ENCODE results near the gene CIRBP.
A peak's percentile ranks its signal among the peaks of the same experiment; 100 is the strongest.

The CIRBP gene

GRCh38 chr19:1266916-1267476 lies 2.1 kb upstream of the CIRBP start:
- DNase-seq (ENCODE audit: low read depth in 1 of 2, low spot score in 1 of 2), result peak; percentile 54 to 55

DNA sequence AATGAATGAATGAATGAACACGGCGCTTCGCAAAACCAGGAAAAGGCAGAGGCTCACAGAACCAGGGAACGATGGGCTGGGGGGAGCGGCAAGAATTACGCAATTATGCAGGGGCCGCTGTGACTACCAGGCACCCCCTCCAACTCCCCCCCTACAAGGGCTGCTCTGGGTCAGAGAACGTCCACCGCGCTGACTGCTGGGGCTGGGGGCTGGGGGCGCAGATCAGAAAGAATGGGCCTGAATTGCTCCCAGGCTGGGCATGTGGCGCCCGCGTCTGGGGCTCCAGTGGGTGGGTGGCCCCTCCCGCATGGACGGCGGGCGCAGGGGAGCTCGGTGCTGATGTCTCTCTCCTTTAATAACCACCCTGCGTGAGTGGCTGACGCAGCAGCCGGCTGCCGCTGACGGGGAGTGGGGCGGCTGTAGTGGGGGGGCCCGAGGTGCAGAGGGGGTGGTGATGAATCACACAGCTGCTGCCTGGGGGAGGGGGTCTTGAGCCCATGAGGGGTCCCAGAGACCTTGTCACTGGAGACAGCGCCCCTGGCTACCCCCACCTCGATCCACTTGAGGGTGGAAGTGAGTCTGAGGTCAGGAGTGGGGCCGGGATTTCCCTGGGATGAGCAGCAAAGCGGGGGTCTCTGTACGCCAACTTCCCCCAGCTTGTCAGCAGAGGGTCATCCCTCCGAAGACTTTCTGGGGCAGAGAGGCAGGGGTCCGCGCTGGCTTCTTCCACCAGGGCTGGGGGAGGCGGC lies 1.5 kb upstream of the CIRBP start:
- DNase-seq (ENCODE audit: low read depth in 1 of 2, low spot score in 1 of 2), result no peak

- DNase-seq (ENCODE audit: low read depth in 1 of 2, low spot score in 1 of 2), result no peak
These were observed 687 bp upstream of the CIRBP start for GRCh38 chr19:1268226-1269064.

GRCh38 chr19:1269478-1270212 lies 513 bp downstream of the CIRBP start:
- peak; percentile 78 to 81 for DNase-seq (ENCODE audit: low read depth in 1 of 2, low spot score in 1 of 2)

GRCh38 chr19:1270213-1270853 lies 1.2 kb downstream of the CIRBP start:
- no peak for DNase-seq (ENCODE audit: low read depth in 1 of 2, low spot score in 1 of 2)

DNA sequence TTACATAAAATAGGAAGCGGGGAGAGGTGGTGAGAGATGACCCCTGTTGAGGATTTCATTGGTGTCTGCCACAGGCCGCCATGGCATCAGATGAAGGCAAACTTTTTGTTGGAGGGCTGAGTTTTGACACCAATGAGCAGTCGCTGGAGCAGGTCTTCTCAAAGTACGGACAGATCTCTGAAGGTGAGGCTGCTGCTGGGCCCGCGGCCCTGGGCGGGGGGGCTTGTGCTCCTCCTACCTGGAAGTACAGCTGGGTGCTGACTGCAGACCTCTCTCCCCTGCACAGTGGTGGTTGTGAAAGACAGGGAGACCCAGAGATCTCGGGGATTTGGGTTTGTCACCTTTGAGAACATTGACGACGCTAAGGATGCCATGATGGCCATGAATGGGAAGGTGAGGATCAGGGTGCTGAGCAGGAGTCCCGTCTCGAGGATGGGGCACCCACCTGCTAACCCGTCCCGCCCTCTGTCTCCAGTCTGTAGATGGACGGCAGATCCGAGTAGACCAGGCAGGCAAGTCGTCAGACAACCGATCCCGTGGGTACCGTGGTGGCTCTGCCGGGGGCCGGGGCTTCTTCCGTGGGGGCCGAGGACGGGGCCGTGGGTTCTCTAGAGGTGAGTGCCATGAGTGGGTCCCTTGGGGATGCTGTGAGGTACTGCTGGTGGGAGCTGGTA lies 1.9 kb downstream of the CIRBP start:
- DNase-seq (ENCODE audit: low read depth in 1 of 2, low spot score in 1 of 2), result no peak

DNA sequence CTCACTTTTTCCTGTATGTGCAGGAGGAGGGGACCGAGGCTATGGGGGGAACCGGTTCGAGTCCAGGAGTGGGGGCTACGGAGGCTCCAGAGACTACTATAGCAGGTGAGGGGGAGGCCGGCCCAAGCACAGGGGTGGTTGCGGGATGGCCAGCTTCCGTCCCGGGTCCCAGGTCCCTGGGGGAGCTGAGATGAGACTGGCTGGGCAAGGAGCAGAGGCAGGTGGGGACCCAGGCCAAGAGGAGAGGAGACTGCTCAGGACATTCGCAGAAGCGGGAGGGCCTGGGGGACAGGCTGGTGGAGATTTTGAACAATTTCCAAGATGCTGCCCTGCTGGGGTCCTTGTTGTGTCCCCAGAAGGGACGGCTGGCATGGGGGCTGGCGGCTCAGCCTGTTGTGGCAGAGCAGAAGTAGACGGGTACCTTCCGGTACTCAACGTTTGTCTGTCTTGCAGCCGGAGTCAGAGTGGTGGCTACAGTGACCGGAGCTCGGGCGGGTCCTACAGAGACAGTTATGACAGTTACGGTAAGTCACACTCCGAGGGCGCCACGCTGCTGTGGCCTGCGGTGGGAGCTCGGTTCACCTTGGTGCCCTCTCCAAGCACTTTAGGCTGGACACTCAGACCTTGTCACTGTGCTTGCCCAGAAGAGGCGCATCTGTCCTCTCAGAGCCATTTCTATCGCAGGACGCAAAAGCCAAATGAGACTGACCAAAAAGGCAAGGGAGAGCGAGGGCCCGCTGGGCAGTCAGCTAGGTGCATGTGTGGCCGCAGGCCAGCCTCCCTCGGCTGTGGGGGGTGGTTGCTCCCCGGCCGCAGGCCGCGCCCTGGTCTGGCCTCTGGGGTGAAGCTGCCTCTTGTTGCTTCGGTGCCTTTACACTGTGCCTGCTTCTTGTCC lies 2.6 kb downstream of the CIRBP start:
- DNase-seq (ENCODE audit: low read depth in 1 of 2, low spot score in 1 of 2), result no peak

DNA sequence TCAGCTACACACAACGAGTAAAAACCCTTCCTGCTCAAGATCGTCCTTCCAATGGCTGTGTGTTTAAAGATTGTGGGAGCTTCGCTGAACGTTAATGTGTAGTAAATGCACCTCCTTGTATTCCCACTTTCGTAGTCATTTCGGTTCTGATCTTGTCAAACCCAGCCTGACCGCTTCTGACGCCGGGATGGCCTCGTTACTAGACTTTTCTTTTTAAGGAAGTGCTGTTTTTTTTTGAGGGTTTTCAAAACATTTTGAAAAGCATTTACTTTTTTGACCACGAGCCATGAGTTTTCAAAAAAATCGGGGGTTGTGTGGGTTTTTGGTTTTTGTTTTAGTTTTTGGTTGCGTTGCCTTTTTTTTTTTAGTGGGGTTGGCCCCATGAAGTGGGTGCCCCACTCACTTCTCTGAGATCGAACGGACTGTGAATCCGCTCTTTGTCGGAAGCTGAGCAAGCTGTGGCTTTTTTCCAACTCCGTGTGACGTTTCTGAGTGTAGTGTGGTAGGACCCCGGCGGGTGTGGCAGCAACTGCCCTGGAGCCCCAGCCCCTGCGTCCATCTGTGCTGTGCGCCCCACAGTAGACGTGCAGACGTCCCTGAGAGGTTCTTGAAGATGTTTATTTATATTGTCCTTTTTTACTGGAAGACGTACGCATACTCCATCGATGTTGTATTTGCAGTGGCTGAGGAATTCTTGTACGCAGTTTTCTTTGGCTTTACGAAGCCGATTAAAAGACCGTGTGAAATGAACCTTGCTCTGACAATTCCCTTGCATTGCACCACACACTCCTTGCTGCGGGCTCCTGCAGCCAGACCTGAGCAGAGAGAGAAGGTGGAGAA lies 3.5 kb downstream of the CIRBP start:
- DNase-seq (ENCODE audit: low read depth in 1 of 2, low spot score in 1 of 2), result no peak

- DNase-seq (ENCODE audit: low read depth in 1 of 2, low spot score in 1 of 2), result no peak
These were observed 4.3 kb downstream of the CIRBP start for GRCh38 chr19:1273263-1274041.

DNA sequence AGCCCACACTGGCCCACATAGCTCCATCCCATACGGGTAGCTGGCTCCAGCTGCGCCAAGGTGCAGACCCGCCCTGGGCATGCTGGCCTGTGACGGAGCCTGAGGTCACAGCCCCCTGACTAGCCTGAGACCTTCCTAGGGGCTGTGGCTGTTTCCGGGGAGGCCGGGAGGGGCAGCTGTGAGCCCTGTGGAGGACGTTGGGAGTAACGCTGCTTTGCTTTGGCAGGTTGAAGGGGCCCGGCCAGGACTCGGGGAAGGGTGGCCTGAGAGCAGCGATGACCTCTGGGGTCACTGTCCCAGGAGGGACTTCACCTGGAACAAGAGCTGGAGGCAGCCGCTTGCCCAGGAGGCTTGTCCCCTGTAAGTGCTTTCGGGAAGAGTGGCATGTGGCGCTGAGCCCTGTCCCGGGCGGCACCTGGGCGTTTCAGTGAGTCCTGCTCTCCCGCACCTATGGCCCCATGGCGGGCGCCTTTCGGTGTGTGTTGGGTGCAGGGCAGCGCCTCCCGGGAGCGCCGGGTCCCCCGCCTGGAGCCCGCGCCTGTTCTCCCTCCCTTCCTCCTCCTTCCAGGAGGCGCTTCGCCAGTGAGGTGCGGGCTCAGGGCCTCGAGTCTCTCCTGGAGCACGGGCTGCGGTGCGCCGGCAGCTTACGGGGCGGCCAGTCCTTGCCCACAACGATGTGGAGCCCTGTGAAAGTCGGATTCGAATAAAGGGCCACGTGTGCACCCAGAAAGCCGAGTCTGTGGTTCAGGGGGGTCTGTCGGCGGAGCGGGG lies 5.1 kb downstream of the CIRBP start:
- no peak for DNase-seq (ENCODE audit: low read depth in 1 of 2, low spot score in 1 of 2)

DNA sequence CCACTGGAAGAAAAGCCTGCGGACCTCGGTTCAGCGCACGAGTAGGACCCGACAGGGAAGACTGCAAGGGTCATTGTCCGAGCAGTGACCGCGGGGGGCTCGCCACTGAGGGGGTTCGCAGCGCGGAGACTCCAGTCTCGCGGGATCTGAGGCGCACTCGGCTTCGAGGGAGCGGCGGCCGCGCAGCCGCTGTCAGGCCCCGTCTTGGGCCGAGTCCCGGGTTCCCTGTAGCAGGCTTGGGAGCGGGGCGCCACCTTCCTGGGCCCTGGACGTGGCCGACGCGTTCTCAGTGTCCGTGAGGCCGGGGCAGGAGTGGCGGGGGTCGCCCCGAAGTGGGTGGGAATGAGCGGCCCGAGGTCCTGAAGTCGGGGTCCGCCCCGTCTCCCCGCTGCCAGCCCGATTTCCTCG lies 5.7 kb downstream of the CIRBP start:
- no peak for DNase-seq (ENCODE audit: low read depth in 1 of 2, low spot score in 1 of 2)

DNA sequence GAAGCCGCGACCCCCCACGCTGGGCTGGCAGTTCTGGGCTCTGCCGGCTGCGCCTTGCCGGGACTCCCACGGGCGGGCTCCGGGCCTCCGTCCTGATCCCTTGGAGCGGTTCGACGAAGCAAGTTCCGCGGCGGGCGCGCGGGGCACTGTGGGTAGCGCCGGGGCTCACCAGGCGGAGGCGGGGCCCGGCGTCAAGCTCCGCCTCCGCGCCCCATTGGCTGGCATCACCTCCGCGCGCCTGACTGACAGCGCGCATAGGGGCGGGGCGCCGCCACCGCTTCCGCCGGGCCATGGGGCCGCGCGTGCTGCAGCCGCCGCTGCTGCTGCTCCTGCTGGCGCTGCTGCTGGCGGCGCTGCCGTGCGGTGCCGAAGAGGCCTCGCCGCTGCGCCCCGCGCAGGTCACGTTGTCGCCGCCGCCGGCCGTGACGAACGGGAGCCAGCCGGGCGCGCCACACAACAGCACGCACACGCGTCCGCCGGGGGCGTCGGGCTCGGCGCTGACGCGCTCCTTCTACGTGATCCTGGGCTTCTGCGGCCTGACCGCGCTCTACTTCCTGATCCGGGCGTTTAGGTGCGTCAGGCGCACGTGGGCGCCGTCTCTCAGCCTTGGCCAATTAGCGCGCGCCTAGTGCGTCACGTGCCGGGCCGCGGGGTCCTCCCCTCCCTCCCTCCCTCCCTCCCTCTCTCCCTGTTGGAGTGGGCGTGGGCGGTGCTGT lies 6.3 kb downstream of the CIRBP start, which contains the start of gene FAM174C:
TSS of gene FAM174C (plus strand) at position 271 of the 716 bp plus-strand sequence. CDS start at position 291, 20 bp downstream.
- peak; percentile 87 to 94 for DNase-seq (ENCODE audit: low read depth in 1 of 2, low spot score in 1 of 2)

- DNase-seq (ENCODE audit: low read depth in 1 of 2, low spot score in 1 of 2), result no peak
These were observed 7.0 kb downstream of the CIRBP start for GRCh38 chr19:1275976-1276627.

GRCh38 chr19:1276628-1277022 lies 7.5 kb downstream of the CIRBP start:
- DNase-seq (ENCODE audit: low read depth in 1 of 2, low spot score in 1 of 2), result no peak

GRCh38 chr19:1277061-1277460 lies 7.9 kb downstream of the CIRBP start:
- DNase-seq (ENCODE audit: low read depth in 1 of 2, low spot score in 1 of 2), result no peak

DNA sequence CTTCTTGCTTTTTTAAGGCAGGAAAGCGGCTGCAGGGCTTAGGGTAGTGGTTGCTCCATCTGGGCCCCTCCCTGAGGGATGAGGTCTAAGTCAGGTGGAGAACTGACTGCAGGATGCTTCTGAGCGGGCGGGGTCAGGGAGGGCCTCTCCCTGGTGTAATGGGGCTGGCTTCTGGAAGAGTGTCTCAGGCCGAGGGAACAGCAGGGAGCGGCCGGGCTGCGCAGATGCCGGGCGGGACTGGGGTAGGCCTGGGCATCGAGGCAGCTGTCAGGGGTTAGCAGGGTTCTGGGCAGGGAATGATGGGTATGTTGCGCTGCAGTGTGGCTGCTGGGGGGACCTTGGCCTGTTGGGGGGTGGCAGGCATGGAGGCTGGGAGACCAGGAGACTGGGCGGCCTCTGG lies 8.9 kb downstream of the CIRBP start:
- no peak for DNase-seq (ENCODE audit: low read depth in 1 of 2, low spot score in 1 of 2)
